Parathyroid adenoma (tissue), 2 donors: ENCODE measurements around the gene GRIK1.

Source experiments
- H2AFZ ChIP-seq: fragments of 300-600 bp; sonication (generic); one replicate; pipeline ENCODE4 v1.7.0; 2017; ENCODE audit warnings: antibody characterized with exemption, mild to moderate bottlenecking
- H3K27ac ChIP-seq: fragments of 300-600 bp; sonication (generic); one replicate; pipeline ENCODE4 v1.7.0; 2017
- H3K27me3 ChIP-seq: fragments of 300-600 bp; sonication (generic); one replicate; pipeline ENCODE4 v1.7.0; 2017; ENCODE audit warnings: low read length; ENCODE audit not compliant: control insufficient read depth, insufficient read depth
- H3K36me3 ChIP-seq: fragments of 300-600 bp; sonication (generic); one replicate; pipeline ENCODE4 v1.7.0; 2017; ENCODE audit warnings: low read length; ENCODE audit not compliant: control insufficient read depth, insufficient read depth
- H3K4me1 ChIP-seq: fragments of 300-600 bp; sonication (generic); one replicate; pipeline ENCODE4 v1.7.0; 2017; ENCODE audit warnings: control low read depth
- H3K4me2 ChIP-seq: fragments of 300-600 bp; sonication (generic); one replicate; pipeline ENCODE4 v1.7.0; 2017; ENCODE audit warnings: low read length
- H3K4me3 ChIP-seq: fragments of 300-600 bp; sonication (generic); one replicate; pipeline ENCODE4 v1.7.0; 2017; ENCODE audit warnings: low read depth, low read length
- H3K79me2 ChIP-seq: fragments of 300-600 bp; sonication (generic); one replicate; pipeline ENCODE4 v1.7.0; 2017; ENCODE audit warnings: control low read depth
- H3K9ac ChIP-seq: fragments of 300-600 bp; sonication (generic); one replicate; pipeline ENCODE4 v1.7.0; 2017; ENCODE audit warnings: mild to moderate bottlenecking
- H3K9me3 ChIP-seq: fragments of 300-600 bp; sonication (generic); one replicate; pipeline ENCODE4 v1.7.0; 2017; ENCODE audit warnings: low read length; ENCODE audit not compliant: control insufficient read depth
- TF ChIP-seq, protein P1 (sequence below): fragments of 300-600 bp; sonication (generic); IDR thresholded peaks from one replicate; pipeline ENCODE4 v1.7.0; 2017; ENCODE audit warnings: antibody characterized with exemption, mild to moderate bottlenecking
- donor health status: primary hyperparathyroidism.

The GRIK1 gene

GRCh38 chr21:29547998-29548397 is 391.8 kb downstream of the GRIK1 start:
- Histone ChIP-seq H3K27ac (no peak overlapping the region), H2AFZ (no peak overlapping the region), H3K27me3 (no peaks in the 10 kb centered on the region), H3K9ac (no peak overlapping the region), H3K4me3 (no peak overlapping the region), H3K4me1 (no peaks in the 10 kb centered on the region), H3K4me2 (no peak overlapping the region), H3K36me3 (no peaks in the 10 kb centered on the region), H3K9me3 (no peaks in the 10 kb centered on the region), H3K79me2 (no peaks in the 10 kb centered on the region)
- TF ChIP-seq, protein P1, sequence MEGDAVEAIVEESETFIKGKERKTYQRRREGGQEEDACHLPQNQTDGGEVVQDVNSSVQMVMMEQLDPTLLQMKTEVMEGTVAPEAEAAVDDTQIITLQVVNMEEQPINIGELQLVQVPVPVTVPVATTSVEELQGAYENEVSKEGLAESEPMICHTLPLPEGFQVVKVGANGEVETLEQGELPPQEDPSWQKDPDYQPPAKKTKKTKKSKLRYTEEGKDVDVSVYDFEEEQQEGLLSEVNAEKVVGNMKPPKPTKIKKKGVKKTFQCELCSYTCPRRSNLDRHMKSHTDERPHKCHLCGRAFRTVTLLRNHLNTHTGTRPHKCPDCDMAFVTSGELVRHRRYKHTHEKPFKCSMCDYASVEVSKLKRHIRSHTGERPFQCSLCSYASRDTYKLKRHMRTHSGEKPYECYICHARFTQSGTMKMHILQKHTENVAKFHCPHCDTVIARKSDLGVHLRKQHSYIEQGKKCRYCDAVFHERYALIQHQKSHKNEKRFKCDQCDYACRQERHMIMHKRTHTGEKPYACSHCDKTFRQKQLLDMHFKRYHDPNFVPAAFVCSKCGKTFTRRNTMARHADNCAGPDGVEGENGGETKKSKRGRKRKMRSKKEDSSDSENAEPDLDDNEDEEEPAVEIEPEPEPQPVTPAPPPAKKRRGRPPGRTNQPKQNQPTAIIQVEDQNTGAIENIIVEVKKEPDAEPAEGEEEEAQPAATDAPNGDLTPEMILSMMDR, result no peak

- no peak overlapping the region for H3K9ac ChIP-seq
- H3K27ac ChIP-seq, result no peak overlapping the region
- H3K4me1 ChIP-seq, result no peaks in the 10 kb centered on the region
- H2AFZ ChIP-seq, result no peak overlapping the region
- H3K36me3 ChIP-seq, result no peaks in the 10 kb centered on the region
- no peaks in the 10 kb centered on the region for H3K79me2 ChIP-seq
- H3K4me3 ChIP-seq, result no peak overlapping the region
- no peaks in the 10 kb centered on the region for H3K9me3 ChIP-seq
- TF ChIP-seq, protein P1, result no peak
- no peaks in the 10 kb centered on the region for H3K27me3 ChIP-seq
- H3K4me2 ChIP-seq, result no peak overlapping the region
These were observed 393.7 kb downstream of the GRIK1 start for GRCh38 chr21:29546071-29546470.

DNA sequence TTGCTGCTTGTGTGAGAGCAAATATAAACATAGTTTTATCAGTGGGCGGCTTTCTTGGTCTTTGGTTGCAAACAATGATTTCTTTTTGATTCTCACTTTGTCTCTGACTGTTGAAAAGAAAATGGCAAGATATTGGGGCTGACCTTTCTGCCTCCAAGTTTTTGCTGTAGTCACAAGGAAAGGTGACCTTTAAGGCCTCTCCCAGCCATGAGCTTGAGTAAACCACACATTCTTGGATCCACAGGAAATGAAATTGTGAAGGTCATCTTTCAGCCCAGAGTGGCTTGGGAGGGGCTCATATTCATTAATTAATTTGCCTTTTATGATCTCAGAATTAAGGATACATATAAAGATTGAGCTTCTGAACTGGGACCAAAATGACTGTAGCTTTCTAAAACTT is 399.5 kb downstream of the GRIK1 start:
- no peak overlapping the region for H2AFZ ChIP-seq
- H3K9ac ChIP-seq, result no peak overlapping the region
- no peaks in the 10 kb centered on the region for H3K27me3 ChIP-seq
- no peak overlapping the region for H3K4me2 ChIP-seq
- no peak overlapping the region for H3K4me3 ChIP-seq
- H3K36me3 ChIP-seq, result no peaks in the 10 kb centered on the region
- H3K27ac ChIP-seq, result no peak overlapping the region
- TF ChIP-seq, protein P1, result no peak
- H3K9me3 ChIP-seq, result no peaks in the 10 kb centered on the region
- H3K4me1 ChIP-seq, result no peaks in the 10 kb centered on the region
- no peaks in the 10 kb centered on the region for H3K79me2 ChIP-seq

GRCh38 chr21:29538115-29538514 is 401.7 kb downstream of the GRIK1 start:
- Histone ChIP-seq H3K9me3 (no peaks in the 10 kb centered on the region), H3K4me2 (no peak overlapping the region), H2AFZ (no peak overlapping the region), H3K79me2 (no peaks in the 10 kb centered on the region), H3K36me3 (no peaks in the 10 kb centered on the region), H3K4me1 (no peaks in the 10 kb centered on the region), H3K9ac (no peak overlapping the region), H3K4me3 (no peak overlapping the region), H3K27me3 (no peaks in the 10 kb centered on the region), H3K27ac (no peak overlapping the region)
- TF ChIP-seq, protein P1, result no peak

DNA sequence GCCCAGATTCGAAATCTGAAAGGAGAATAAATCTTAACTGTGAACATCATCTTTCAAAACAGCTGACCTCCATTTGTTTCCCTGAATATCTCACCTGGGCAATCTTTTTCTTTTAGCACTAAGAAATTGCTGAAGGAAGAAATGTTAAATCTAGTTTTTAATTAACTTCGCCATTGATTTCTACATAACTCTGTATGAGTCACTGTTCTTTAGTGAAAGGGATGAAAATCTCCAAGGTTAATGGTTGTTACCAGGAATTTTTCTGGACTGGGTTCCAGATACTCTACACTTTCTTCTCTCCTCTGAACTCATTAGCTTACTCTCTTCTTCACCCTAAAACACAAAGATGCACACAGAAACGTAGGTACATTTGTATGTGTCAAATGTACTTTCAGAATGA is 405.3 kb downstream of the GRIK1 start:
- no peak overlapping the region for H3K4me2 ChIP-seq
- H3K4me1 ChIP-seq, result no peaks in the 10 kb centered on the region
- no peak overlapping the region for H3K4me3 ChIP-seq
- H3K9me3 ChIP-seq, result no peaks in the 10 kb centered on the region
- no peak overlapping the region for H2AFZ ChIP-seq
- H3K36me3 ChIP-seq, result no peaks in the 10 kb centered on the region
- TF ChIP-seq, protein P1, result no peak
- no peak overlapping the region for H3K27ac ChIP-seq
- H3K9ac ChIP-seq, result no peak overlapping the region
- no peaks in the 10 kb centered on the region for H3K27me3 ChIP-seq
- no peaks in the 10 kb centered on the region for H3K79me2 ChIP-seq
